Activated CD4-positive, alpha-beta T cell treated with anti-CD3 and anti-CD28 coated beads for 36 hours (primary cell): ENCODE results near the gene SUDS3. TPM values are rescaled to one million over a fixed set of nuclear protein-coding genes. Genes with fewer than 3 reads are reported as not detected.

ENCODE experiments used
- ATAC-seq: fragments of 200-7000 bp; cut with Tn5 transposase; one replicate; pipeline ENCODE4 v1.10.0; 2021; ENCODE audit warnings: mild to moderate bottlenecking, moderate library complexity
- CTCF ChIA-PET: fragments of 350-600 bp; sonication (Branson Sonifier 250); formaldehyde crosslinking; loops from one replicate; lab custom pipeline; 2021; ENCODE audit warnings: antibody characterized with exemption; lab: Charles Lee
- POLR2A ChIA-PET: fragments of 350-600 bp; sonication (Branson Sonifier 250); formaldehyde crosslinking; loops from one replicate; lab custom pipeline; 2021; ENCODE audit warnings: antibody characterized with exemption, inconsistent platforms; lab: Charles Lee
- DNase-seq: peaks from one replicate; pipeline ENCODE4 v3.0.0-alpha.2; 2020
- H3K27ac Mint-ChIP-seq: one replicate; pipeline ENCODE4 v1.8.0; 2021; ENCODE audit warnings: mixed read lengths
- H3K27me3 Mint-ChIP-seq: one replicate; pipeline ENCODE4 v1.8.0; 2021; ENCODE audit warnings: mixed read lengths
- H3K36me3 Mint-ChIP-seq: one replicate; pipeline ENCODE4 v1.8.0; 2021; ENCODE audit warnings: low read depth, mixed read lengths
- H3K4me1 Mint-ChIP-seq: one replicate; pipeline ENCODE4 v1.8.0; 2021; ENCODE audit warnings: mixed read lengths
- H3K4me3 Mint-ChIP-seq: one replicate; pipeline ENCODE4 v1.8.0; 2021; ENCODE audit warnings: mild to moderate bottlenecking, moderate library complexity, mixed read lengths
- H3K9me3 Mint-ChIP-seq: one replicate; pipeline ENCODE4 v1.8.0; 2021; ENCODE audit warnings: low read depth, mixed read lengths
- intact Hi-C, 2 experiments: fragments of 100-400 bp; cut with DNase I in 1 of 2; cut with micrococcal nuclease in 1 of 2; formaldehyde crosslinking; loops; one replicate each; pipeline versions ENCODE4 v1.14.2 to v1.15.1; 2022 to 2024; cut with DNase I, micrococcal nuclease
- total RNA-seq, 2 experiments: library from RNA; stranded (reverse); gene quantifications; one replicate each; pipeline ENCODE4 v1.2.3, GENCODE V29; 2021

Gene SUDS3
- total RNA-seq, 2 experiments from 2014 or later, result 18.7 to 19.1 TPM

GRCh38 chr12:118356809-118357256 lies 19.5 kb upstream of the SUDS3 start:
- Mint-ChIP-seq H3K27me3 (no peaks in the 10 kb centered on the region), H3K4me3 (peak overlapping the region; percentile 83), H3K36me3 (peaks cover 21% of the 10 kb centered on the region), H3K27ac (peak overlapping the region; percentile 95), H3K9me3 (peaks cover 8% of the 10 kb centered on the region), H3K4me1 (peaks cover 49% of the 10 kb centered on the region)
- ChIA-PET POLR2A (interaction anchor here (1.3 to 1.8 kb wide), 2 partner anchors 16 to 19 kb away, joined by 5 read pairs; partner anchors contain the start of genes SUDS3 and TAOK3), CTCF (interaction anchor here (0.7 to 8.7 kb wide), 13 partner anchors 9 to 221 kb away, joined by 3 to 102 read pairs (median 6); partner anchors contain the start of genes PEBP1, SUDS3 and TAOK3)
- ATAC-seq (peak; percentile 60), DNase-seq (peak; percentile 48)
- intact Hi-C loops, result loop anchor here (1.0 to 5.0 kb wide), 8 partner anchors 15 to 295 kb away; partner anchors contain the start of genes PEBP1 (in 2 of the 2), TAOK3 (in 1 of the 2) and WSB2 (in 1 of the 2)

GRCh38 chr12:118357257-118358007 lies 18.9 kb upstream of the SUDS3 start:
- POLR2A ChIA-PET, result interaction anchor here (1.3 to 1.8 kb wide), 2 partner anchors 16 to 19 kb away, joined by 5 read pairs; partner anchors contain the start of genes SUDS3 and TAOK3
- Mint-ChIP-seq H3K27me3 (no peaks in the 10 kb centered on the region), H3K9me3 (peaks cover 8% of the 10 kb centered on the region), H3K36me3 (peaks cover 21% of the 10 kb centered on the region), H3K27ac (peak overlapping the region; percentile 95), H3K4me3 (peak overlapping the region; percentile 83), H3K4me1 (peaks cover 49% of the 10 kb centered on the region)
- ATAC-seq (peak; percentile 74), DNase-seq (peak; percentile 72)
- intact Hi-C loops, result loop anchor here (1.0 to 5.0 kb wide), 8 partner anchors 15 to 295 kb away; partner anchors contain the start of genes PEBP1 (in 2 of the 2), TAOK3 (in 1 of the 2) and WSB2 (in 1 of the 2)
- CTCF ChIA-PET, result interaction anchor here (0.7 to 8.7 kb wide), 13 partner anchors 9 to 222 kb away, joined by 3 to 102 read pairs (median 6); partner anchors contain the start of genes PEBP1, SUDS3 and TAOK3

GRCh38 chr12:118358008-118358359 lies 18.4 kb upstream of the SUDS3 start:
- Mint-ChIP-seq H3K36me3 (peaks cover 20% of the 10 kb centered on the region), H3K27me3 (no peaks in the 10 kb centered on the region), H3K9me3 (peaks cover 8% of the 10 kb centered on the region), H3K4me1 (peaks cover 47% of the 10 kb centered on the region), H3K27ac (peak overlapping the region; percentile 95), H3K4me3 (peak overlapping the region; percentile 83)
- ATAC-seq (no peak), DNase-seq (no peak)
- intact Hi-C loops, result loop anchor here (5.0 kb wide), 3 partner anchors 176 to 296 kb away; partner anchors contain the start of genes PEBP1 (in 2 of the 2) and WSB2 (in 1 of the 2)
- ChIA-PET POLR2A (interaction anchor here (0.6 to 2.2 kb wide), 3 partner anchors 8 to 18 kb away, joined by 5 to 6 read pairs (median 5); partner anchors contain the start of gene SUDS3), CTCF (interaction anchor here (1.1 to 8.7 kb wide), 12 partner anchors 9 to 222 kb away, joined by 3 to 102 read pairs (median 6); partner anchors contain the start of genes PEBP1, SUDS3 and TAOK3)

GRCh38 chr12:118358612-118359540 lies 17.5 kb upstream of the SUDS3 start:
- Mint-ChIP-seq H3K4me3 (peak overlapping the region; percentile 83), H3K27me3 (no peaks in the 10 kb centered on the region), H3K4me1 (peaks cover 41% of the 10 kb centered on the region), H3K9me3 (peaks cover 8% of the 10 kb centered on the region), H3K27ac (peak overlapping the region; percentile 86), H3K36me3 (peaks cover 15% of the 10 kb centered on the region)
- ChIA-PET CTCF (interaction anchor here (1.0 to 8.7 kb wide), 15 partner anchors 8 to 177 kb away, joined by 3 to 102 read pairs (median 4); partner anchors contain the start of genes SUDS3 and TAOK3), POLR2A (interaction anchor here (0.6 to 2.2 kb wide), 5 partner anchors 8 to 1309 kb away, joined by 3 to 6 read pairs (median 3); partner anchors contain the start of genes PEBP1, PRKAB1 and SUDS3)
- DNase-seq, result no peak
- peak; percentile 37 for ATAC-seq
- intact Hi-C loops, result loop anchor here (5.0 kb wide), 3 partner anchors 177 to 297 kb away; partner anchors contain the start of genes PEBP1 (in 2 of the 2) and WSB2 (in 1 of the 2)

GRCh38 chr12:118359541-118359915 lies 16.8 kb upstream of the SUDS3 start:
- H3K4me3 Mint-ChIP-seq, result peak overlapping the region; percentile 83
- CTCF ChIA-PET, result interaction anchor here (1.1 to 8.7 kb wide), 8 partner anchors 11 to 53 kb away, joined by 3 to 102 read pairs (median 4); partner anchors contain the start of genes SUDS3 and TAOK3
- H3K27me3 Mint-ChIP-seq, result no peaks in the 10 kb centered on the region
- H3K36me3 Mint-ChIP-seq, result peaks cover 10% of the 10 kb centered on the region
- peak; percentile 63 for ATAC-seq
- peaks cover 39% of the 10 kb centered on the region for H3K4me1 Mint-ChIP-seq
- intact Hi-C loops, result loop anchor here (5.0 kb wide), 3 partner anchors 177 to 297 kb away; partner anchors contain the start of genes PEBP1 (in 2 of the 2) and WSB2 (in 1 of the 2)
- peaks cover 4% of the 10 kb centered on the region for H3K9me3 Mint-ChIP-seq
- POLR2A ChIA-PET, result interaction anchor here (2.2 kb wide), 1 partner anchor 17 kb away, joined by 6 read pairs; the partner anchor contains the start of gene SUDS3
- DNase-seq, result peak; percentile 49
- peak overlapping the region; percentile 86 for H3K27ac Mint-ChIP-seq

GRCh38 chr12:118361092-118361404 lies 15.3 kb upstream of the SUDS3 start:
- ChIA-PET CTCF (interaction anchor here (8.7 kb wide), 1 partner anchor 14 kb away, joined by 102 read pairs; the partner anchor contains the start of genes SUDS3 and TAOK3), POLR2A (no interaction called here)
- H3K27ac Mint-ChIP-seq, result no peak overlapping the region
- no peak overlapping the region for H3K4me3 Mint-ChIP-seq
- DNase-seq (no peak), ATAC-seq (no peak)
- H3K4me1 Mint-ChIP-seq, result peaks cover 29% of the 10 kb centered on the region
- peaks cover 3% of the 10 kb centered on the region for H3K36me3 Mint-ChIP-seq
- intact Hi-C loops, result no loop called here
- H3K27me3 Mint-ChIP-seq, result no peaks in the 10 kb centered on the region
- peaks cover 1% of the 10 kb centered on the region for H3K9me3 Mint-ChIP-seq

- Mint-ChIP-seq H3K4me3 (no peak overlapping the region), H3K36me3 (peaks cover 3% of the 10 kb centered on the region), H3K27me3 (no peaks in the 10 kb centered on the region), H3K9me3 (peaks cover 1% of the 10 kb centered on the region), H3K27ac (no peak overlapping the region), H3K4me1 (peaks cover 23% of the 10 kb centered on the region)
- intact Hi-C loops, result no loop called here
- ATAC-seq, result no peak
- ChIA-PET CTCF (interaction anchor here (1.0 kb wide), 1 partner anchor 14 kb away, joined by 3 read pairs; the partner anchor contains the start of gene SUDS3), POLR2A (no interaction called here)
- DNase-seq, result no peak
These were observed 14.5 kb upstream of the SUDS3 start for GRCh38 chr12:118361889-118362288.

- intact Hi-C loops, result no loop called here
- DNase-seq, result no peak
- no peak overlapping the region for H3K27ac Mint-ChIP-seq
- H3K27me3 Mint-ChIP-seq, result no peaks in the 10 kb centered on the region
- no peaks in the 10 kb centered on the region for H3K9me3 Mint-ChIP-seq
- H3K4me3 Mint-ChIP-seq, result no peak overlapping the region
- ChIA-PET CTCF (interaction anchor here (1.0 kb wide), 1 partner anchor 10 kb away, joined by 3 read pairs; no protein-coding TSS in a partner anchor), POLR2A (no interaction called here)
- ATAC-seq, result no peak
- no peaks in the 10 kb centered on the region for H3K36me3 Mint-ChIP-seq
- peaks cover 20% of the 10 kb centered on the region for H3K4me1 Mint-ChIP-seq
These were observed 7.5 kb upstream of the SUDS3 start for GRCh38 chr12:118368821-118369220.

- intact Hi-C loops, result loop anchor here (5.0 to 10.0 kb wide), 3 partner anchors 306 to 1614 kb away; partner anchors contain the start of genes BICDL1 (in 1 of the 2) and WSB2 (in 1 of the 2)
- no peaks in the 10 kb centered on the region for H3K9me3 Mint-ChIP-seq
- ChIA-PET CTCF (interaction anchor here (0.6 to 2.2 kb wide), 3 partner anchors 11 to 144 kb away, joined by 3 to 10 read pairs (median 7); no protein-coding TSS in a partner anchor), POLR2A (no interaction called here)
- no peaks in the 10 kb centered on the region for H3K36me3 Mint-ChIP-seq
- no peak overlapping the region for H3K27ac Mint-ChIP-seq
- H3K27me3 Mint-ChIP-seq, result no peaks in the 10 kb centered on the region
- DNase-seq, result no peak
- H3K4me3 Mint-ChIP-seq, result peak overlapping the region; percentile 91
- no peak for ATAC-seq
- peaks cover 30% of the 10 kb centered on the region for H3K4me1 Mint-ChIP-seq
These were observed 5.8 kb upstream of the SUDS3 start for GRCh38 chr12:118370601-118371000.
